ENCODE data around the gene SENP8.

The SENP8 gene

DNA sequence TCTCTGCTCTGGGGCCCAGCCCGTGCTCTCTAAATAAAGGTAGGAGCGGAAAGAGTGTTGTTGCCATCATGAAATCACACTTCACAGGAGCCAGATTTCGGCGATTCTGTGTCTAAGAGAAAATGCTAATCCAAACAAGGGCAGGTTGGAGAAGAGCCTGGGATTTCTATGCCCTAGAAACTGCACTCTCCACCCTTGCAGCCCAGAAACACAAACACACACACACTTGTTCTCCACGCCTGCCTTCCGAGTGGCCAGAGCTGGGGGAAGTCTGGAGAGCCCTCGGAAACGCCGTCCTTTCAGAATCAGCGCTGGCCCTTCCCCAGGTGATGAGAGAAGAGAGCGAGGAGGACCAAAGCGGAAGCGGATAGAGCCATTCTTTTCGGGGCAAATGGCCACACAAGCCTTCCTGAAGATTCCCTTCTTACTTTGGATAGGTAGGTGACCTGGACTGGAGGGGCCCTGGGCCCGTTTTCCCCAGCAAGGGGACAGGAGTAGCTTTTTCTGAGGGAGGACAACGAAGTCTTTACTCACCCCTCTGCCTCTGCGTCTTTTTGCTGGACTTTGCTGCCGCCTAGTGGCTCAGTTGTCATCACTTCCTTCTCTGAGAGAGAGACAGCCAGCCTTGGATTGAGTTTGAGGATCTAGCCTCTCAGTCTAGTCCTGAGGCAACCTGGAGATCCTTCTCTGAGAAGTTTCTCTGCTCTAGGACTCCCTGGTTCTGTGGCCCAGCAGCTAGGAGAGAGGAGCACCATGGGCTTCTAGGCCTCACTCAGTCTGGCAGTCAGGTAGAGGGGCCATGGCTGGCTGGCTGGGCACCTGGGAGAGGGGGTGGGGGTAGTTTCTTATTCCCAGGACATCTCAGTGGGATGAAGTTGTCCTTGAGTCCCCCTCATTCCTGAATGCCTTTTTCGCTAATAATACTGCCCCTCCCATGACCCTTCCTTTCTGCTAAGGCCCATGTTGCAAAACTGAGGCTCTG is 37.7 kb downstream of the SENP8 start:
- peak; percentile 65 for DNase-seq (ENCODE audit: low read depth)

DNA sequence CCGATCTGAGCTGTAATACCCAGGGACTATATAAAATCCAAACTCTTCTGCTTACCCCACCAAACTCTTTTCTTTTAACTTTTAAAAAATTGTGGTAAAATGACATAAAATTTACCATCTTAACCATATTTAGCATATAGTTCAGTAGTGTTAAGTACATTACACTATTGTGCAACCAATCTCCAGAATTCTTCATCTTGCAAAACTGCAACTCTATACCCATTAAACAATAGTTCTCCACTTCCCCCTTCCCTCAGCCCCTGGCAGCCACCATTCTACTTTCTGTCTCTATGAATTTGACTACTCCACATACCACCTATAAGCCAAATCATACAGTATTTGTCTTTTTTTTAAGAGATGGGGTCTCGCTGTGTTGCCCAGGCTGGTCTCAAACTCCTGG is 38.7 kb downstream of the SENP8 start:
- DNase-seq (ENCODE audit: low read depth) = no peak

DNA sequence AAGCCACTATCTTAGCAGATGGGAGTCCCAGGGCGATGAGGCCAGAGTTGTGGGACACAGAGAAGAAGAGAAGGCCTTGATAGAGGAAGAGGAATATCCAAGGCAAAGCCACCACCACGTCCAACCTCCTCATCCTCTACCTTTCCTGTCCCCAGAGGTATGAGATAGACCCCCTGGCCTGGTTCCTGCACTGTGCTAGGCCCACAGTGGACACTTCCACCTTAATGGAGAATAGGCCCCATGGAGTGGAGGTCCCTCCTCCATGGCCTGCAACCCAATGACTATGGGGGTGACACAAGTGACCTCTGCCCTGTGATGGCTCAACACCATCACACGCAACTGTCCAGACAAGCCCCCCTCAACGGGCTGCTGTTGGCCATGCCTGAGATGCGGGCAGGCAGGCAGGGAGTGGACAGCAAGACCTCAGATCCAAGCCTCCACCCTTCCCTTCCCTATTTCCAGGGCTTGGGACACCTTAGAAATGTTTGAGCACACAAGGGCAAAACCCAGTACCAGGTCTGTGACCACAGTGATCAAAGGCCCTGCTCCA is 42.6 kb downstream of the SENP8 start:
- DNase-seq (ENCODE audit: low read depth) = no peak

DNA sequence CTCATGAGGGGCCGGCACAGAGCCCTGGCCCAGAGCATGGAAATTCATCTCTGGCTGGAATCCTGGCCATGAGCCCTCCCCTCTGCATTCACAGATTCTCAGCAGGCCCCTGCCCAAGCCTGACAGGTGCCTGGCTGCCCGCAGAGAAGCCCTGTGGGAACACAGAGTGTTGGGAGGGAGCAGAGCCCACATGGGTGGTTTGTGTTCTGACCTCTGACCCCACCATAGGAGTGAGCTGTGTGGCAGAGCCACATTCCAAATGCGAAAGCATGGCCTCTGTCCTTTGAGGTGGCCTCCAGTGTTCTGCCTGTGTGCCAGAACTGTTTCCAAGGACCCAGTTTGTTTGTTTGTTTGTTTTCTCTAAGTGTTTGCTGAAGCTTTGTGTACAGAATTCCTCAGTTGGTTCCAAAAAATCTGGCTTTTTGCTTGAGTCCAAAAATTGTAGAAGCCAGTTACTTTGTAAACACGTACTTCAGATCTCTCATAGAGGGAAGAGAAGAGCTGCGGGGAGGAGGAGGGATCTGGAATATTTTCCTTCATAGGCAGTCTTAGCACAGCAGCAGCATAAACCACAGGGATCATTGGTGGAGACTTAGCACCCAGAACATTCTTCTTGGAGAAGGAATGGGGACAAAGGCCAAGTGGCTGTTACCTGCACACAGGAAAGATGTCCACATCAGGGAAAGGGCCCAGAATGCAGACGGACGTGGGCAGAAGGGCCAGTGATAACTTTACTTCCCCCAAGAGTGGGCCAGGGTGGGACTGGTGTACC is 43.3 kb downstream of the SENP8 start:
- no peak for DNase-seq (ENCODE audit: low read depth)

DNA sequence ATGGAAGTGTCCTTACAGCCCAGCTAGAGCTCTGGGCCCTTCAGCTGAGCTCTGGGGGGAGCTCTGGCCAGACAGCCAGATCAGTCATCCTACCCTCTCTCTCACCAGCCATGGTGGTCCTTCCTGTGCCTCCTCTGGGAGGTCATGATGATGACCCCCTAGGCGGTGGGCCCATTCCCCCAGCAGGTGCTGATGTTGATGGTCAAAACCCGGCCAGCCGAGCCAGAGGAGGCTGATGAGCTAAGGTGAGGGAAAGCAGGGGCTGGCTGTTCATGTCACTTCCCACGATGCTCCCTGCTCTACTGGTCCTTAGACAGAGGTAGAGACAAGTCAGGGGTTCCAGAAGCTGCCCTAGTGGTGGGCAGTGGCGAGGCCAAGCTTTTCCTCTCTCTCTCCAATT is 44.4 kb downstream of the SENP8 start:
- DNase-seq (ENCODE audit: low read depth) = no peak

DNA sequence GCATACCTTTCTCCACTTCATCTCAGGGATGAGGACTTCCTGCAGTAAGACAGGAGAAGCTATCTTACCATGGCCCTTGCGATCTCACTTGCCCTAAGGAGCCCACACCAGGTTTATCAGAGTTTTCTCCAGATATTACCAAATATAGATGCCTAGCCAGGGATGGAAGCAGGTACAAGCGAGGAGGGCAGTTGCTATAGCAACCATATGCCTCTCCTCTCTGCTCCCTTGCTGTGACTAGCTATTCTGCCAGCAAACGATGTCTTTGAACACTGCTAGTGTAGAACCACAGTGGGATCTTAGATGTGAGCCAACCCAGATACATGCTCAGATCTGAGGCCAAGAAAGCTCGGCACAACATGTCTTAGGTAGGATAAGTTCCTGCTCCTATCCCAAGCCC is 45.5 kb downstream of the SENP8 start:
- DNase-seq (ENCODE audit: low read depth) = no peak

DNA sequence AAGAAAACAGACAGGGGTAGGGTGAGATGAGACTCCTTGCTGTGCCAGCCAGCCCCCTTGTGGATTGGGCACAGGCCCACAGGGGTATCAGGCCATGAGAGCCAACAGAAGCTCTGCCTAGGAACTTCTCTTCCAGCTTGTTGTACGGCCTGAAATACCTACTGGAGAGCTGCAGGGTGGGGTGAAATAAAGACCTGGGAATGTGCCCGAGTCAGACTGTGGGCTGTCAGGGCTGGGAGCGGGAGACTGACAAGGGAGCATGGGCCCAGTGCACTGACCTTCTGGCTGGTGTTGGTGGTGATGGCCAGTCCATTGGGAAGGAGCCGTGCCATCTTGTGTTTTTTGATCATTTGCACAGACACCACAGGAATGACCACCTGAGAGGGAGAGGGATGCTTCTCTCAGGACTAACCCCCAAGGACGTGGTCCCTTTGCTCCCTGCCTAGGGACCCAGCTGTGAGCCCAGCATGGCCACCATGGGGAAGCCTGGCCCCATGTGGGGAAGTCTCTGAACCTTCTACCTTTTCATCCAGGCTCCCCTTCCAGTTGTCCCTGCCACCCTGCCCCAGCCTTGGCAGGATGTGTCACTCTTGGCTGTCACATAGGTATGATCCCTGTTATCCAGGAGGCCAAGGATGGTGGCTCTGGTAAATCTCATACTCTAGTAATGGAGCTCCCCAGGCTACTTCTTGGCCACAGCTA is 48.7 kb downstream of the SENP8 start:
- DNase-seq (ENCODE audit: low read depth) = no peak

DNA sequence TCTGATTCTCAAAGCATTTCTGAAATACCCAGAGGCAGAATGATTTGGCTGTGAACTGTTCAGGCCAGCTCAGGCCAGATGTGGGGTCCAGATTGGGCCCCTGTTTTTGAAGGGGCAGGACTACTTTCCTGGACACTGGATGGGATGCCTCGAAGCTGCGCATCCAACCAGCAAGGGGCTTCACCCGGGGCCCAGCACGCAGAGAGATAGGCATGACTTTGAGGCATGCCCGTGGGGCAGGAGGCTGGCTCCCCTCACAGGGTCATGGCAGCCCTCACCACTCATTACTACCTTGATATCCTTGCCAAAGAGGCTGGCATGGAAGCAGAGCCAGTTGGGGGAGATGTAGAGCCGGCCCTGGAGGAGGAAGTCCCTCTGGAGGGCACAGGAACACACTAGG is 49.2 kb downstream of the SENP8 start:
- DNase-seq (ENCODE audit: low read depth) = no peak

DNA sequence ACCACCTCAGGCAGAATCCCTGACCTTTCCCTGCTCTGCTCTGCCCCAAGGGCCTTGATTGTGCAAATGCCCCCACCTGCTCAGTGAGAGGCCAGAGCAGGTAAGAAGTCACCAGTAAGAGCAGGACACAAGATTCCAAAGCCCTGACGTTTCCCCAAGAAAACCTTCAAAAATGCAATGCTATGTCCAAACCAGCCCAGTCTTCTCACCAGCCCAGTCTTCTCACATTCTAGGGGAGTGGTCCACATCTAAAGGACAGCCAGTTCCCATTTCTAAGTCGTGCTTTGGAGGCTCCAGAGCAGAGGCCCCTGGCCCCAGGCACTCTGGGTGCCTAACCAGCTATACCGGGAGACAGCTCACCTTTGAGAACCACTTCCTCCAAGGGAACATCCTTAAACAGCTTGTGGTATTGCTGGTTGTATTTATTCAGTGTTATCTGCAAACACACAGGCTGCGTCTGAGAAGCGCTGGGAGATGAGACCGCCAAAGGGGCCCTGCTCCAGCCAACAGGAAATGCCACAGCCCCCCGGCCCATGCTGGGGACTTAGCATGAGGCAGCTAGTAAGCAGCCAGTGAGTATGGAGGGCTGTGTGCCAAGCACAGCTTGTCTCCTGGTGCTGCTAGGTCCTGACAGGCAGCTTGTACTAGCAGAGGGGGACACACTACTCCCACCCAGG is 50.1 kb downstream of the SENP8 start:
- peak; percentile 38 for DNase-seq (ENCODE audit: low read depth)

DNA sequence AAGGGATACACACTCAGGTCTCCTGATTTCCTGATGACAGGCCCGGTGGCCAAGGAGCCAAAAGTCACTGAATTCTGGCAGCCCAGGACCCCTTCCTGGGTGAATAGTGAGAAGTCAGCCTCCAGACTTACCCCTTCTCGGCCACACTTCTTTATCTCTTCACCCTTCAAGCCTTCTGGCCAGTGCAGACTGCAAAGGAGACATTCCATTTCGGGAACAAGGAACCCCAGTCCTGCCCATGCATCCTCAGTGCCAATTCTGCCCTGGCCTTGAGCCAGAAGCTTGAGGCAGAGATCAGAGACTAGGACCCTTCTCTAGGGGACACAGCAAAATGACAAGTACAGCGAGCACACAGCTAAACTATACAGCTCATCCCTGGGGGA is 50.6 kb downstream of the SENP8 start:
- DNase-seq (ENCODE audit: low read depth) = no peak

DNA sequence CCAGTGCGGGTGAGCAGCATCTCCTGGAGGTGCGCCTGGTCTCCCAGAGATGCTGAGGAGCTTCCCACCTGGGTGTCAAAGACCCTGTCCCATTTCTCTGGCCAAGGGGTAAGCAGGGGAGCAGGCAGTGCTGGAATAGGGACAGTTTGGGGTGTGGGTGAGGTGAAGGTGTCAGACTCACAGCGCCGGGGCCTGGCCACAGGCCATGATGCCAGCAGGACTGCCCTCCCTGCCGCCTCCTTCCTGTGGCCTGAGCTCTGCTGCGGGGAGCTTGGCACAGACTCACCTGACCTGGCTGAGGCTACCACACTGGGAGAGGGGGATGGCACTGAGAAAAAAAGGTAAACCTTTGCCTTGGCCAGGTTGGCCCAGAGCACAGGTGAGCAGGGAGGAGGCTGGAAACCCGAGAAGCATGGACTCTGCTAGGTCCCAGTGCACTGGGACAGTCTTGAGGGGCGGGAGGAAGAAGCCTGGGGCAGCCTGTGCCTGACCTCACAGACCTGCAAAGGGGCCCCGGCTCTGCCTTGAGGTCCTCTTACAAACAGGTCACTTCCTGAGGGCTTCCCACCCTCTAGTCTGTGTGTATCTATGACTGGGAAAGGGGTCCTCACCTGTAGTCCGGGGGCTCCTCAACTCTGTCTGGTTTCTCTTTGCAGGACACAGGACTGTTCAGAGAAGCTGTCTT is 51.2 kb downstream of the SENP8 start:
- no peak for DNase-seq (ENCODE audit: low read depth)

DNA sequence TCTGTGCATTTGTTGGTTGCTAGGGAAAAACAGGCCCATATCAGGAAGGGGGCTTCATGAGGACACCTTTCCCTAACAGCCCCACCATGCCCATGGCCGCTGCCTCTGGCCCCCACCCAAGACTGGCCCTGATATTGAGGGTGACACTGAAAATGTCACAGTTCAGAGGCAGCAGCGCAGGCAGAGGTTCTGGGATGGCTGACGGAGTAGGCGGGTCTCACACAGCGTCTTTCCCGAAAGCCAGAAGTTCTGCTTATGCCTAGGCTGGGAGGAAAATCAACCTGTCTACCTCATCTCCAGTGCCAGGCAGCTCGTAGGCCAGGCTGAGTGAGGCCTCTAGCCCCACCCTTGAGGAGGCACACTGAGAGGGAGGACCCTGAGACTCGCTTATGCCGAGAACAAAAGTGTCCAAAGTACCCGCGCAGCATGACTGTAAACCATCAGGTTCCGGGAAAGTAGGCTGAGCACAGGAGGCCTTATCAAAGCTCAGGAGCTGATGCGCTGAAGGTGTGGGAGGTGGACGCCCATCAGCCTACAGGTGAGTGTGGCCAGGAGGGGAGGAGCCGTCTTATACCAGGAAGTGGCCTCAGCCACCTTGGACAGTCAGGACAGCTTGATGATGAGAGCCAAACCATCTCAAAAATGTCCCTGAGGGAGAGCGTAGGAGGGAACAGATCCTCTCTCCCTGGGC is 51.9 kb downstream of the SENP8 start:
- no peak for DNase-seq (ENCODE audit: low read depth)

DNA sequence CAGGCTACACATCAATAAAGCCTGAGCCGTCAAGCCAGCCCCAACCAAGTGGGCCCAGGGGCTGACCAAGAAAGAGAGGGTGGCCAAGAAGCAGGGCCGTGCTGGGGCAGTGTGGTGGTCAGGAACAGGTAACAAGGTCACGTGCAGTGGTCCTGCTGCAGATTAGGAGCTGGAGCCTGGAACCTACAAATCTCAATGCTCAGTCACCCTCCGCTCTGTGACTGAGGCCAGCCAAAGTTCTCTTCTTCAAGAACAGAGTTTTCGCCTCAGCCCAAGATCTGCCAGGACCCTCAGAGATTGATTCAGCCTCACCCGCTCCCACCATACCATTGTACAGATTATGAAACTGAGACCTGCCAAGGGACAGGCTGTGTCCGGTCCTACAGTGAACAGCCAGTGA is 52.5 kb downstream of the SENP8 start:
- DNase-seq (ENCODE audit: low read depth) = no peak

DNA sequence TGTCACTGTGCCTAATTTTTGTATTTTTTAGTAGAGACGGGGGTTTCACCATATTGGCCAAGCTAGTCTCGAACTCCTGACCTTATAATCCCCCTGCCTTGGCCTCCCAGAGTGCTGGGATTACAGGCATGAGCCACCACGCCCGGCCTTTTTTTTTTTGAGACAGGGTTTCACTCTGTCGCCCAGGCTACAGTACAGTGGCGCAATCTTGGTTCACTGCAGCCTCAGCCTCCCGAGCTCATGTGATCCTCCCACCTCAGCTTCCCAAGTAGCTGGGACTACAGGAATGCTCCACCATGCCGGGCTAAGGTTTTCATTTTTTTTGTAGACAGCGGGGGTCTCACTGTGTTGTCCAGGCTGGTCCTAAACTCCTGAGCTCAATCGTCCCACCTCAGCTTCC is 53.8 kb downstream of the SENP8 start:
- peak; percentile 42 for DNase-seq (ENCODE audit: low read depth)

DNA sequence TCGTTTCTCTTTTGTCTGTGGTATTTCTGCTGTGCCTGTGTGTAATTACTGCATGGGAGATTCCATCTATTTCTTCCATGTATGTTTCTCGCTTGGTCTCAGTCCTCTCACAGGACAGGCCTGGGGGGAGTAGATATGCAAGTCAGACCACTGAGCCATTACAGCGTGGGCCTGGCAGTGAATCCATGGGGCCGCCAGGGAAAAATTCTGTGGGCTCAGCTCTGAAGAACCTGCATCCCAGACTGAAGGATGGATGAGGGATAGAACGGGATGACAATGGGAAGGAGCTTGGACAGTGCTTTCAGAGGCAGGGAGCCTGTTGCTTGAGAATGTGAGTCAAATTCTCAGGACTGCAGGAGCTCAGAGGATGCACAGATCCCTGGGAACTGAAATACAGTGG is 54.6 kb downstream of the SENP8 start:
- no peak for DNase-seq (ENCODE audit: low read depth)

DNA sequence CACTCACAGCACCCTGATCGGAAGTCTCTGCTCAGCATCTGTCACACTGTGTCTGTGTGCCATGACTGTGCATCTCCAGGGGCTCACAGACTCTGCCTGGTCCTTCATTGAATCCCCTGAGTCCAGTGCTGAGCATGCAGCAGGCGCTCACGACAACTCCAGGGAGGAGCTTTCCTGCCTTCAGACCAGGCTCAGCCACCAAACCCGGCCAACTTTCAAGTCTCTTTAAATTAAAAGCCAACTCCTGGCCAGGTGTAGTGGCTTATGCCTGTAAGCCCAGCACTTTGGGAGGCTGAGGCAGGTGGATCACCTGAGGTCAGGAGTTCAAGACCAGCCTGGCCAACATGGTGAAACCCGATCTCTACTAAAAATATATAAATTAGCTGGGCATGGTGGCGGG is 55.2 kb downstream of the SENP8 start:
- DNase-seq (ENCODE audit: low read depth) = no peak

DNA sequence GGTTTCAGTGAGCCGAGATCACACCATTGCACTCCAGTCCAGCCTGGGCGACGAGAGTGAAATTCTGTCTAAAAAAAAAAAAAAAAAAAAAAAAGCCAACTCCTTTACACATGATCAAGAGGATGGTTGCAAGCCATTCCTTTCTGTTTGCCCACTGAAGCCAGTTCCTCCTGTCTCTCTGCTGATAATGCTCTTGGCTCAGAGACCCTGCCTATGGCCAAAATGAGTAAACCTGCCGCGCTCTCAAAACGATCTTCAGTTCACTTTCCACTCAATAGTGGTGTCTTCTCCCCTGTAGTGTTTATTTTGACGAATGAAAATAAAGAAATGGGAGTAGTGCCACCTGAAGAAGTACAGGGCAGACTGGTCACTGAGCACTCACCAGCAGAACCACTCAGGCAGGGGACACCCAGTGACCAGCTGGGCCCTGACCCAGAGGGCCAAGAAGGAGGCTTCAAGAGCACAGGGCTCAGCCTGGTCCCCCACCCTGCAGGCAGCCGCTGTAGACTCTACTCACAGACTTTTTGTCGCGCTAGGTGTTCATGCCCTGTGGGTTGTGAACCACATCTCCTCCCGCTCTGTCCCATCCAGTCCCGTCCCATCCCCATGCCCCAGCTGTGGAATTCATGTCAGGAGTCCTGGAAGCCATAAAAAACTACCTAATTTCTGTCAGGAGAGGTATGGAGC is 55.8 kb downstream of the SENP8 start:
- DNase-seq (ENCODE audit: low read depth) = no peak

DNA sequence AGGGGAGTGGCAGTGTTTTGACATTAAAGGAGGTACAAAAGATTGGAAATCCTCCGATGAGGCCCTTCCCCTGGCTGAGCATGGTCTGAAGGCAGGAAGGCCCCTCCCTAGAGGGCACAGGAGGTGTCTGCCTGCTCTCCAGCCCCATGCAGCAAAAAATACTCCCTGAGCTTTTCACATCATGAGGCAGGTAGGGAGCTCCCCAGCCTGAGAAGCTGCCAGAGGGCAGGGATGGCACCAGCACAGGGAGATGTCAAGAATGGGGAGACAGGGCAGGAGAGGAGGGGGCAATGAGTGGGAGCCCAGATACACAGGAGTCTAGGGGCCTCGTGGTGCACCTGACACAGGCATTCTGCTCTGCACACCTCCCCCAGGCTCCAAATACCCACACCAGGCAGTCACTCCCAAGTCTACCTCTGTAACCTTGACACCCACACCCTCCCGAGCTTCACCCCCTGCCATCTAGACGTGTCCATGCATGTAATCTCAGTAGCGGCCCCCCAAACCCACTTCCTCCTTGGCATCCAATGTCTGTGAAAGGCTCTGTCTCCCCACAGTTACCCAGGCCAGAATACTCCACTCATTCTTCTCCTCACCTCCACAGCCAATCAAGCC is 56.5 kb downstream of the SENP8 start:
- no peak for DNase-seq (ENCODE audit: low read depth)

Data from amniotic epithelial cell (primary cell).